NK-92 treated with Interleukin-12 subunit alpha and Interleukin-12 subunit beta, amount 100 ng/mL, for 24 hours (cell line): Measurements from ENCODE around the gene USP14.

Experiments used
- DNase-seq: peaks from one replicate; lab custom pipeline; 2025; lab: John Stamatoyannopoulos, UW

The USP14 gene

DNA sequence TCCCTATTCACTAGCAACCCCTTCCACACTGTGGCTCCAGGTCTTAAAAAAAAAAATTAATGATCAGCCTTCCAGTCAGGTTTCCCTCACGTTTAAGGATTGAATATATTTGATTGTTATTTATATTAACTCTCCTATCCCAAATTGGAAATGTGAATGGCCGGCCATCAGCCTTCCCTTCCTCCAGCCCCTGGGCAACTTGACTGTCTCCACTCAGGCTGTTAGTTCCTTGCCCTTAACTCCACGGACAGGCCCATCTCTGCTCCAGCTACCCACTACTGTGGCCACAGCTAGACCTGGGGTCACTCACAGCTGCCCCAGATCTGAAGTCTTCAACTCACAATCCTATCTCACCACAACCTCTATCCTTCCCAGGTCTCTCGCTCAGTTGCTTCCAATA is 69.5 kb downstream of the USP14 start:
- DNase-seq = no peak

DNA sequence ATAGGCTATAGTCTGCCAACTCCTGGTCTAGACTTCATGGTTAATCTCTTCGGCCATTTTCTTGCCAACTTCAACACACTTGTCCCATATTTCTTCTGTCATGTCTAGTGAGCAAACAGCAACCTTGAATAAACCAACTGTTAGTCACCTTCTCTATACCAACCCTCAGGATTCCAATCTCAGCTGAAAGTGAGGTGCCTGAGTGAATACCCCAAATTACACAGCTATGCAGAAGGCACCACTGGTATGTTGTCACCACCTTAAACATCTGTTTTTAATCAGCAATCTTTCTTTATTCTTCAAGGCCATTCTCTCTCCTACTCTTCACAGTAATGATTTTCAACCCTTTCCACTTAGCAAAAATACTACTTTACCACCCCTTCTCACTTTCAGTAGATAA is 70.2 kb downstream of the USP14 start:
- no peak for DNase-seq

DNA sequence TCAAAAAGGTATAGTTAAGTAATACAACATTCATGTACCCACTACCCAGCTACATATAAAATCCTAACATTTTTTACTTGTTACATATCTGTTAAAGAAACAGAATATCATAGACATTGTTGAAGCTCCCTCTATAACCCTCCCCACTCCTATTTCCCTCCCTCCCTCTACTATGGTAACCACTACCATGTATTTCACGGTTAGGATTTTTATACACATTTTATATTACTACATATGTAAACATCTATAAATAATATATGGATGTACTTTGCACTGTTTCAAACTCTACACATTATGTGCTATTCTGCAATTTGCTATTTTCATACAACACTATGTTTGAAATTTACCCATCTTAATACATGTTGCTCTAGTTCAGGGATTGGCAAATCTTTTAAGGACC is 73.2 kb downstream of the USP14 start:
- DNase-seq = no peak

DNA sequence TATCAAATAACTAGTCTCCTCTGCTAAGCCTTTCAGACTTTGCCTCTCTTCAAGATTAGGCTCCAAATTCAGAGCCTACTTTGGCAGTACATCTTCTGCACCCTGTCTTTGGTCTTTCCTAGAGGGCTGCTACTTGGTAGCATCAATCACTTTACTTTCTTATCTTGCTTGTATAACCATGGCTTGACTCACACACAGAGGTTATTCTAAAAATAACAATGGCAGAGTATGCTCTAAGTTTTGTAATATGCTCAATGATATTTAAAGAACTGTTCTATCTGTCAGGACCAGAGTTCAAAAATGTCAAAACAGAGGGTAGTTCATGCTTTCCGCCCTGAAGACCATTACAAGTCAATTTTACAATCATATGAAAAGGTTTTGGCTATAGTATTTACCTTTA is 81.8 kb downstream of the USP14 start:
- DNase-seq = no peak

DNA sequence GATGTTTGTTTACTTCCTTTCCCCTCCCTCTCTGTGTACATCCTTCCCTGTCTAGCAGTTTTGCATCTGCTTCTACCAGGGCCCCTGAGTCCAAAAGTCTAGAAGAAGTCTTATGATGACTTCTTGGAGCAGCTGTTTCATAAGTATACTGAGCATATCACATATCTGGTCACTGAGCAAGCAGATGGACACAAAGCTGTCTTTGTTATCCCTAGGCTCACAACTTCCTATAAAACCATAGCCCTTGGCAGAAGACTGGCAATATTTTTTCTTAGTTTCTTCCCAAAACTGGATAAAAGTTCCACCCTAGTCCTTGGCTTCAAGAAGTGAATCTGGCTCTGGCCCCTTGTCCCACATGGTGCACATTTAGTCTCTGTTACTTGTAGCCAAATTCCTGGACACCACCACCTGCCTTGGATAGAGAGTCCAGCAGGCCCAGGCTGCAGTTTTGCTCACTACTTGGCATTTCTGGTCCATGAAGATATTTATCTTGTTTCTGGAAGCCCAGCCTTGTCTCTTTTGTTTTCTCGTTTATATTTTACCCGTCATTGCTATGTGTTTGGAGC is 87.0 kb downstream of the USP14 start:
- DNase-seq = no peak

DNA sequence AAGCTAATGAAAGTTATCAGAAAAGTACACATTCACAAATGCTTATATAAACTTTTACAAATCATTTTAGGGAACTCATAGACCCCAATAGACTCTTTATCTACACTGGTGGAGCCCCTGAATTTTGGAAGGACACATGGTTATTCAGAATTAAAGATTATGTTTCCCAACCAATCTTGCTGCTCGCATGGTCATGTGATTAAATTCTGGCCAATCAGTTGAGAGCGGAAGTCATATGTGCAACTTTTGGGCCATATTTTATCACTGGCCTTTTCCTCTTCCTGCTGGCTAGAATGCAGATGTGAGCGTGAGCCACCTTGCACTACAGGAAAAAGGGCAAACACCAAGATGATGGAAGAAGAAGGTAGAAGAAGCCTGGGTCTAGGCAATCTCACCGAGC is 89.7 kb downstream of the USP14 start:
- DNase-seq = no peak

DNA sequence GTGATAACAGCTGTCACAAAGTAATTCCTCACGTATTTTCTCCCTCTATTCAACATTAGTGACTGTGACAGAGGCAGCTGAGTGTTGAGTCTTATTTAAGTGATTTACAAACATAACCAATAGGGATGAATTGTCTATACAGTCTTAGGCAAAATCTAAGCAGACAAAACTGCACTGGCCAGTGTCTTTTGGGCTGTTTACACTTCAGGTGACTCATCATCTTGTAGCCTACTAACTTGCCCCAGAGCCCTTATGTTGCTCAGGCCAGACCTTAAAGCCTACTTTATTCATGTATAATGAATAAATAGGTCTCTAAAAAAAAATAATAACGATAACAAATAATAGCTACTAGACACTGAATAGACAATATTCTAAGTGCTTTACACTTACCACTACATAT is 92.3 kb downstream of the USP14 start:
- no peak for DNase-seq

DNA sequence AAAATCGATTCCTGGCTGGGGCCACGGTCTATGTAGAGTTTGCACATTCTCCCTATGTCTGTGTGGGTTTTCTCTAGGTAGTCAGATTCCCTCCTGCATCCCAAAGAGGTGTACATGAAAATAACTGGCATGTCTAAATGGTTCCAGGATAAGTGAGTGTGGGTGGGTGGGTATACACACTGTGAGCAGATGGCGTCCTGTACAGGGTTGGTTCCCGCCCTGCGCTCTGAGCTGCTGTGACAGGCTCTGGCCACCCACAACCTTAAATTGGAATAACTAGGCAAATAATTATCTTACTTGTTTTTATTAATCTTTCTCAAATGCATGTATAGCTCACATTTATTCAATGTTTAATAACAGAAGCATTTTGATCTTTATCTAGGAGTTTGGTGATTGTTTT is 93.2 kb downstream of the USP14 start:
- DNase-seq = no peak

DNA sequence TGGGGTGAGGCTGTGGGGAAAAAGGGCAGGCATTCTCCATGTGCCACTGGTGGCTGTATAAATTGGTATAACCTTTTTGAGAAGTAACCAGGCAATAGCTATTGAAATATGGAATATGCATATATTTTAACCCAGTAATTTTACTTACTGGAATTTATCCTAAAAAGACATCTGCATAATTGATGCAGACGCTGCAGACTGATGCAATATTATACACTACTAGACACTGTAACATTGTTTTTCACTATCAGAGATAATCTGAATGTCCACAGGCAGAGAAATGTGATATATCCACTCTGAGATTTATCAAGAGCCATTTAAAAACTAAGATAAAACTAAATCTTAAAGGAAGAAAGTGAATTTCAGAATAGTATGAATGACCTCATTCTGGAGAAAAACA is 94.8 kb downstream of the USP14 start:
- no peak for DNase-seq

DNA sequence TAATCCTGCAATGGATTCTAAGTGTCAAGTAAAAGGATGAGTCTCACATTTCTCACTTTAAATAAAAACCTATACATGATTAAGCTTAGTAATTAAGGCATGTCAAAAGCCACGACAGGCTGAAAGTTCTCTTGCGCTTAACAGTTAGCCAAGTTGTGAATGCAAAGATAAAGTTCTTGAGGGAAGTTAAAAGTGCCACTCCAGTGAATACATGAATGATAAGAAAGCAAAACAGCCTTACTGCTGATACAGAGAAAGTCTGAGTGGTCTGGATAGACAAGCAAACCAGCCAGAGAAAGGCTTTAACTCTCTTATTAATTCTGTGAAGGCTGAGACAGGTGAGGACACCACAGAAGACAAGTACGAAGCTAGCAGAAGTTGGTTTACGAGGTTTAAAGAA is 96.8 kb downstream of the USP14 start:
- DNase-seq = no peak

DNA sequence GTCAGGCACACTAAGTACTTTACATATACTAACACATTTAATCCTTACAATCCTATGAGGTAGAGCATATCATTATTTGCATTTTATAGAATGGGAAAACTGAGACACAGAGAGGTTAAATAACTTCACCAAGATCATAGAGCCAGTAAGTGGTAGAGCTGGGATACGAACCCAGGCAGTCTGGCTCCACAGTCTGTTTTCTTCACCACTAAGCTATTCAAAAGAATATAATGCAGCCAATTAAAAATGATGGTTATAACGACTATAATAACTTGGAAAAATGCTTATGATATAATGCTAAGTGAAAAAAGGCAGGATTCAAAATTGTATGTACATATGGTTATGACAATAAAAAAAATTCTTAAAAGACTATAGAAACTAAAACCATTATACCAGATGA is 102.2 kb downstream of the USP14 start:
- no peak for DNase-seq

DNA sequence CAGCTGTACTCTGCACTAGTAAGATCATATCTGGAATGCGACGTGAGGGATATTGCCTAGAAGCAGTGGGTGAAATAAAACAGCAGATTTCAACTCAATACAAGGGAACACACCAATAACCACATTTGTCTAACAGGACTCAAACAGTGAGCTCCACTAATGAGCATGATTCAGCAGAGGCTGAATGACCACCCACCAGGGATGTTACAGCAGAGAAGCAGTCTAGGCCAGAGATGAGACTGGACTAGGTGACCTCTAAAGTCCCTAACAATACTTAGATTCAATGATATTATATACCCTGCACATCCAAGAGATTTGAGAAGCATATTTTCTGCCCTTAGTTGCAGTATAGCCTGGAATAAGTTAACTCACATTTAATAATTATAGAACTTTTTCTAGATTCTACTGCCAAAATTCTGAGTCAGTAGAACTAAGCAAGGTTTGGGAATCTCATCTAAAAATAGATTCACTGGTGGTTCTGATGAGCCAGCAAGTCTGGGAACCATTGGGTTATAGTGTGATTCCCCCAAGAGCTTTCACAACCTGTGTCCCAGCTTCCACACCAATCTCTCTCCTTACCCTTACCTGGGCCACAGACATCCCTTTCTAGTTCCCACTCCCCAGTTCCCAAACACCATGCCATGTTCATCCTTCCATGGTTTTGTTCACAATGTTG is 103.2 kb downstream of the USP14 start:
- DNase-seq = no peak
